ENCODE measurements around the gene FBXW7. TPM values are rescaled to one million over a fixed set of nuclear protein-coding genes. Genes with fewer than 3 reads are reported as not detected.
A peak's percentile ranks its signal among the peaks of the same experiment; 100 is the strongest.

Gene FBXW7
- total RNA-seq, 6 experiments from 2014 or later, result 17.4 to 26.1 (median 19.5) TPM

- 0 out of 2 replicates have a peak overlapping the region, but pooled peaks have one; percentile 2 for H3K4me3 Mint-ChIP-seq
- no peaks in the 10 kb centered on the region for H3K36me3 Mint-ChIP-seq (ENCODE audit: low read depth)
- H3K27me3 Mint-ChIP-seq (ENCODE audit: insufficient read depth), result peaks cover 15% of the 10 kb centered on the region
- H3K9me3 Mint-ChIP-seq, result no peaks in the 10 kb centered on the region
- H3K4me1 Mint-ChIP-seq (ENCODE audit: low read depth), result peaks cover 10% of the 10 kb centered on the region; the same call in 1 of the 2 replicates
- no peak overlapping the region for H3K27ac Mint-ChIP-seq
- peak; percentile 2 for DNase-seq
- no peak for TF ChIP-seq CTCF (IDR thresholded peaks at IDR 0.05)
Observed at GRCh38 chr4:152572417-152573086, 36.7 kb upstream of the FBXW7 start.

- no peaks in the 10 kb centered on the region for H3K9me3 Mint-ChIP-seq
- no peak for TF ChIP-seq CTCF (IDR thresholded peaks at IDR 0.05)
- no peaks in the 10 kb centered on the region for H3K36me3 Mint-ChIP-seq (ENCODE audit: low read depth)
- H3K27me3 Mint-ChIP-seq (ENCODE audit: insufficient read depth), result peaks cover 15% of the 10 kb centered on the region
- H3K27ac Mint-ChIP-seq, result no peak overlapping the region
- H3K4me3 Mint-ChIP-seq, result no peak overlapping the region
- peaks cover 10% of the 10 kb centered on the region; the same call in 1 of the 2 replicates for H3K4me1 Mint-ChIP-seq (ENCODE audit: low read depth)
- no peak for DNase-seq
Observed at GRCh38 chr4:152571770-152572169, 35.9 kb upstream of the FBXW7 start.

- no peak for DNase-seq
Observed at GRCh38 chr4:152571296-152571695, 35.4 kb upstream of the FBXW7 start.

GRCh38 chr4:152565333-152565732 lies 29.4 kb upstream of the FBXW7 start:
- H3K27me3 Mint-ChIP-seq (ENCODE audit: insufficient read depth), result peaks cover 6% of the 10 kb centered on the region
- no peak for DNase-seq
- no peaks in the 10 kb centered on the region for H3K4me1 Mint-ChIP-seq (ENCODE audit: low read depth)
- no peaks in the 10 kb centered on the region for H3K9me3 Mint-ChIP-seq
- no peaks in the 10 kb centered on the region for H3K36me3 Mint-ChIP-seq (ENCODE audit: low read depth)
- no peak overlapping the region for H3K4me3 Mint-ChIP-seq
- H3K27ac Mint-ChIP-seq, result no peak overlapping the region
- no peak for TF ChIP-seq CTCF (IDR thresholded peaks at IDR 0.05)

More at GRCh38 chr4:152571296-152571695, 35.4 kb upstream of the FBXW7 start:
- Mint-ChIP-seq H3K9me3 (no peaks in the 10 kb centered on the region), H3K4me1 (ENCODE audit: low read depth) (peaks cover 10% of the 10 kb centered on the region; the same call in 1 of the 2 replicates), H3K27me3 (ENCODE audit: insufficient read depth) (peaks cover 15% of the 10 kb centered on the region), H3K4me3 (no peak overlapping the region), H3K27ac (no peak overlapping the region), H3K36me3 (ENCODE audit: low read depth) (no peaks in the 10 kb centered on the region)
- TF ChIP-seq CTCF (IDR thresholded peaks at IDR 0.05), result no peak

GRCh38 chr4:152564336-152564735 lies 28.4 kb upstream of the FBXW7 start:
- DNase-seq, result no peak
- no peaks in the 10 kb centered on the region for H3K36me3 Mint-ChIP-seq (ENCODE audit: low read depth)
- no peak overlapping the region for H3K4me3 Mint-ChIP-seq
- no peak overlapping the region for H3K27ac Mint-ChIP-seq
- no peaks in the 10 kb centered on the region for H3K4me1 Mint-ChIP-seq (ENCODE audit: low read depth)
- no peak for TF ChIP-seq CTCF (IDR thresholded peaks at IDR 0.05)
- no peaks in the 10 kb centered on the region for H3K9me3 Mint-ChIP-seq
- peaks cover 6% of the 10 kb centered on the region for H3K27me3 Mint-ChIP-seq (ENCODE audit: insufficient read depth)
